Left lobe of liver (tissue), 2 donors: ENCODE results near the gene HTT. TPM values are rescaled to one million over a fixed set of nuclear protein-coding genes. Genes with fewer than 3 reads are reported as not detected.
A peak's percentile ranks its signal among the peaks of the same experiment; 100 is the strongest.

ENCODE experiments used
- ATAC-seq: fragments of 200-7000 bp; cut with Tn5 transposase; one replicate; pipeline ENCODE4 v1.9.1; 2020; ENCODE audit warnings: mild to moderate bottlenecking, moderate library complexity
- DNase-seq: peaks from one replicate; pipeline ENCODE4 v3.0.0-alpha.2; 2020; ENCODE audit warnings: low spot score
- total RNA-seq: library from RNA; stranded (reverse); gene quantifications from one replicate; pipeline ENCODE4 v1.2.1, GENCODE V29; 2021
- donor health status: DM: no; HTN: no; CAD: no; lungs with moderate emphysema.
- donor health status: DM: no; HTN: yes; CAD: no.

HTT gene
- 25.1 TPM for total RNA-seq

GRCh38 chr4:3074078-3074845, at the start of gene HTT, which contains the start of gene HTT-AS:
HTT (plus strand) TSS chr4:3074681; CDS start chr4:3074826, 145 bp downstream.
HTT-AS (minus strand) TSS chr4:3074538.
- DNase-seq = peak; percentile 96
- ATAC-seq = peak; percentile 85

DNA sequence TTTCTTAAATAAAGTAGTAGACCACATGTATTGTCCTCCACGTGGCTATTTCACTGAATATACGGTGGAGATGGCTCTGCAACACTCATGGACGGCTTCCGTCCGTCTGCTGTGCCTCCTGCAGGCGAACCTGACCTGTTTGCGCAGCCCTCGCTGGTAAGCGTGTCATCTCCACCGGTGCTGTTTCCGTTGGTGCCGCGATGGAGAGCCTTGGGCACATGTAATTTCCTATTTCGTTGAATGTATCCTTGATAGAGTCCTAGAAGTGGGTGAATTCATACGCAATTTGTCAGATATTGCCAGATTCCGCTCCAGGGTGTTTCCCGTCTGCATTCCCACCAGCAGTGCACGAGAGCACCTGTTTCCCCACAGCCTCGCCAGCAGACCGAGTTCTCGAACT, 48.6 kb upstream of the HTT start:
- ATAC-seq = no peak
- no peak for DNase-seq

- ATAC-seq = no peak
- no peak for DNase-seq
These were observed 47.9 kb upstream of the HTT start for GRCh38 chr4:3026540-3026939.

DNA sequence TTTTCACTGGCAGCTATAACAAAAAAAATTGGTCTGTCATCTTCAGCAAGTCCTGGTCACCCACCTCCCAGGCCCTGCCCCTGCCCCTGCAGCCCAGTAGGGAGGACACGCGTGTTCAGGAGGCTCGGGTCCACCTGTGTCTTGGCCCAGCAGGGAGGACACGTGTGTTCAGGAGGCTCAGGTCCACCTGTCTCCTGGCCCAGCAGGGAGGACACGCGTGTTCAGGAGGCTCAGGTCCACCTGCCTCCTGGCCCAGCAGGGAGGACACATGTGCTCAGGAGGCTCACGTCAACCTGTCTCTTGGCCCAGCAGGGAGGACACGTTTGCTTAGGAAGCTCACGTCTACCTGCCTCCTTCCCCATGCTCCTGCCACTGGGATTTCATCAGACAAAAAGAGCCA, 45.0 kb upstream of the HTT start:
- ATAC-seq (no peak), DNase-seq (no peak)

- peak; percentile 20 for ATAC-seq
- no peak for DNase-seq
These were observed 43.7 kb upstream of the HTT start for GRCh38 chr4:3030566-3031356.

DNA sequence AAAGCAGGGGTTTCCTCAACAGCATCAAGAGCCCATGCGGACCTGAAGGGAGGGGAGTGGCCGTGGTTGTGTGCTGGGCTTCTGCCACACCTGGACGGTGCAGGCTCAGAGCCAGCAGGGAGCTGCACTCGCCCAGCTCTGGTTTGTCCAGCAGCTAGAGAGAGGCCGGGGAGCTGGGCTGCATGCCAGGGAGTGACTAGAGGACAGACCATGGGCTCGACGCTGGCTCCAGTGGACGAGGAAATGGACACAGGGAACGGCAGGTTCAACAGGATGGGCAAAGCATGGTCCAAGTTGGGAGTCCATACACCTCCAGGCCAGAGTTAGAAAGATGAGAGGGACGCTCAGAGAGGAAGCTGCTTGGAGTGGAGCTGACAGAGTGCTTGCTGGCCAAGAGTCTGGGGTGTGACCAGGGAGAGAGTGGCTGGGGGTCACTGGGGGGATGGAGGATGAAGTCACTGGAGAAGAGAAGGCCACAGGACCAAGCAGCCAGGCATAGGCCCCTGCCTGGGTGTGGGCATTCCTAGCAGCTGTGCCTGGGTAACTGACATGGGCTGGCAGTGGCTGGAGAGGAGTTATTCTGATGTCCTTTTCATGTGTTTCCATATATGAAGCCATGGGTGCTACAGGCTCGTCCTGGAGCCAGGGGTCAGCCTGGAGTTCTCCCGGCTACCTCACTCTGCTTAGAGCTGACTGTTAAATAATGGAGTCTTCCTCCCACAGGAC, 43.0 kb upstream of the HTT start:
- ATAC-seq = peak; percentile 88
- DNase-seq = peak; percentile 75

DNA sequence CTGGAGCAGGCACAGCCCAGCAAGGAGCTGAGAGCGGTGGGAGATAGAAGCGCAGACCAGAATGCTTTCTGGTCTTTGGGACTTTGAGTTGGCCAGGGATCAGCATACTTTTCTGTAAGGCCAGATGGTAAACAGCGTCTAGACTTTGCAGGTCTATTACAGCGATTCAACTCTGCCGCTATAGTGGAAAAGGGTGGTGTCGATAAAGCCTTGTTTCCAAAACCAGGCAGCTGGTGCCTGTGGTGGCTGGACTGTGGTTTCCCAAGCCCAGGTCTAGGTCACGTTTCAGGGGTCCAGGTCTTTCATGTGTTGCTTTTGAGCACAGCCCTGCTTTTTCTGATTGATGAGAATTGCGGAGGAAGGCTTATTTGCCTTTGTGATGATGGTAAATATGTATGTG, 40.2 kb upstream of the HTT start:
- DNase-seq (no peak), ATAC-seq (no peak)

DNA sequence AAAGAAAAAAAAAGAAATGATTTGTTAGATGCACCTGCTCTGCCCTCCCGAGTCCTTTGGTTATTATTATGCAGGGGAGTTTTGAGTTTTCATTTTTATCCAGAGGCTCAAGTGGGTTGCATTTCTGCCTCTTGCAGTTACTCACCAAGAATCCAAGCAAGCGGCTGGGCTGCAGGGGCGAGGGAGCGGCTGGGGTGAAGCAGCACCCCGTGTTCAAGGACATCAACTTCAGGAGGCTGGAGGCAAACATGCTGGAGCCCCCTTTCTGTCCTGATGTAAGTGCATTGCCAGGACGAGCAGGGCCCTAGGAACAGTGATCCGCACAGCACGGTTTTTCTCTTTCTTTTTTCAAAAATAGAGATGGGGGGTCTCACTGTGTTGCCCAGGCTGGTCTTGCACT, 39.2 kb upstream of the HTT start:
- ATAC-seq (no peak), DNase-seq (no peak)

GRCh38 chr4:3035674-3036073, 38.8 kb upstream of the HTT start:
- DNase-seq (no peak), ATAC-seq (no peak)

GRCh38 chr4:3036131-3036952, 38.1 kb upstream of the HTT start:
- no peak for DNase-seq
- no peak for ATAC-seq

DNA sequence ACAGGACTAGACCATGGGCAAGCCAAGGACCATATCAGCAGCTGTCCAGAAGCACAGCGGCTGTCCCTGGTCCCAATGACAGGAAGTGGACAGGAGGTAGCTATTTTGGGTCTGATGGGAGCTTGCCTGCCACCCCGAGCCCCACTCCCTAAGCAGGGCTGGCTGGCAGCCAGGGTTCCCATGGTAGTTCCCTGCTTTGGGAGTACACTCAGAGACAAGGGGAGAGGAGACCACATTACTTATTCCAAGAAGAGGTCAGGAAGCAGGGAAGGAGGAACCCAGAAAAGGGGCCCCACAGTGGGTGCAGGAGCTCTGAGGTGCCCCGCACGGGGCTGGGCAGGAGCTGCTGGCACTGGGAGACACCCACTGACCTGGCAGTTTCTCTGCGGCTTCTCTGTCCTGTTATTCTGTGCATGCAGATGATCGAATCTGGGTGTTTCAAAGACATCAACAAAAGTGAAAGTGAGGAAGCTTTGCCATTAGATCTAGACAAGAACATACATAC, 36.5 kb upstream of the HTT start:
- no peak for DNase-seq
- ATAC-seq = no peak

- ATAC-seq (no peak), DNase-seq (no peak)
These were observed 34.6 kb upstream of the HTT start for GRCh38 chr4:3039706-3040366.

DNA sequence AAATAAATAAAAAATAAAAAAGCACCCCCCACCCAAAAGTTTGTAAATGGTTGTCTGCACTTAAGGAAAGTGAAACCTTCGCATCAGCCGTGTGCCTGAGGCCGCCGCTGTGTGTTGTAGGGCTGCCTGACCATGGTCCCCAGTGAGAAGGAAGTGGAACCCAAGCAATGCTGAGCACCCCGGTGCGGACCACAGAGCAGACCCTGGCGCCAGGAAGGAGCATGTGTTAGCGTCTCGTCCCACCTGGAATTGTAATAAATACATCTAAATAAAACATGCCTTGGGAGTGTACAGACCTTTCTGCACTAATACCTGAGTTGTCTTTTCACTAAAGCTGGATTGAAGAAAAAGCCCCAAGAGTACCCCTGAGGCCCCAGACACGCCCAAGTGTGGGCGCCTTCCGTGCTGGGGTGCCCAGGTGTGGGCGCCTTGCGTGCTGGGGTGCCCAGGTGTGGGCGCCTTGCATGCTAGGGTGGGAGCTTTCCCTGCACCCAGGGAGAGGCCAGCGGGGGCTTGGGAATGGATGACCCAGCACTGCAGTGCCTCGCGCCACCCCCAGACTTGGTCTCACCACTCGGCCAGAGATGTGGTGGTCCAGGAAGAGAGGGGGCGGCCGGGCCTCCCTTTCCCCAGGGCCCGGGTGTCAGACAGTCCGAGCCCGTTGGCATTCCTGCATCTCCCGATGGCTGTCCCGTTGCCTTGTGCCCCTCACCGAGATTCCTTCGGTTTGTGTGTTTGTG, 33.9 kb upstream of the HTT start:
- ATAC-seq = no peak
- no peak for DNase-seq

GRCh38 chr4:3041192-3042142, 33.0 kb upstream of the HTT start:
- DNase-seq (peak; percentile 66), ATAC-seq (peak; percentile 79)

DNA sequence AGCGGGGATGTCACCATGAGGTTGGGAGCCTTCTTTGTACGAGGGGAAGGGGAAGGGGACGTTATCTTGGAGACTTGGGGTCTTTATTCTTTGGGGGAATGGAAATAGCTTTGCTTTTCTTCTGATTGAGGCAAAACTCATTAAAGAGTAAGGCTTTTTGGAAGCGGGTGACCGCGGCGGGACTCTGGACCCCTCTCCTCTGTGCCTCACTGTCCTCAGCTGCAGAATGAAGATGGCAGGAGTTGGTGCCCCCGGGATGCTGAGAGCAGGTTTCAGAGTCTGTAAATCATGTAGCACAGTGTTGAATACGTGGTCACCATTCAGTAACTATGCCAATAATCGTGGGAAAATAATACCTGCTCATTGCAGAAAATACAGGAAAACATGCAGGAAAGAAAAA, 32.3 kb upstream of the HTT start:
- ATAC-seq (no peak), DNase-seq (no peak)

GRCh38 chr4:3043282-3044020, 31.0 kb upstream of the HTT start:
- DNase-seq (no peak), ATAC-seq (no peak)
